Stomach (tissue), 9 donors: ENCODE measurements around the gene ADCY9. TPM values are rescaled to one million over a fixed set of nuclear protein-coding genes. Genes with fewer than 3 reads are reported as not detected.

Experiments
- DNase-seq, 2 donors: peaks; one replicate each; pipeline versions ENCODE4 v3.0.0 to v3.0.0-alpha.2; 2013 to 2019
- H3K27ac ChIP-seq, 5 donors: fragments of 200-600 bp in 4 of 5; sonication (generic) in 4 of 5; one replicate each; pipeline ENCODE4 v1.5.1; 2013 to 2019; ENCODE audit warnings: mild to moderate bottlenecking in 1 of 5, moderate library complexity in 1 of 5
- H3K27me3 ChIP-seq, 3 donors: fragments of 200-600 bp; sonication (generic); one replicate each; pipeline ENCODE4 v1.5.1; 2017 to 2019; ENCODE audit warnings: mixed run types in 1 of 3
- H3K36me3 ChIP-seq, 4 donors: fragments of 200-600 bp; sonication (generic); 1 replicate in 3 of 4; 2 replicates in 1 of 4; pipeline ENCODE4 v1.5.1; 2016 to 2019
- H3K4me1 ChIP-seq, 4 donors: fragments of 200-600 bp; sonication (generic); one replicate each; pipeline ENCODE4 v1.5.1; 2016 to 2019
- H3K4me3 ChIP-seq, 4 donors: fragments of 200-600 bp; sonication (generic) in 3 of 4; one replicate each; pipeline ENCODE4 v1.5.1; 2016 to 2019; ENCODE audit warnings: mild to moderate bottlenecking in 1 of 4
- H3K9me3 ChIP-seq, 4 donors: fragments of 200-600 bp; sonication (generic); one replicate each; pipeline ENCODE4 v1.5.1; 2016 to 2019
- CTCF ChIP-seq, 7 experiments: fragments of 450-650 bp in 4 of 7; fragments of 200-600 bp in 3 of 7; sonication (generic) in 3 of 7; IDR thresholded peaks; one replicate each; pipeline ENCODE4 v1.5.1; 2016 to 2019; ENCODE audit warnings: antibody characterized with exemption in 7 of 7, control low read depth in 2 of 7, mild to moderate bottlenecking in 1 of 7
- EP300 ChIP-seq: sonication (generic); formaldehyde crosslinking; IDR thresholded peaks from one replicate; pipeline ENCODE4 v1.6.1; 2017; ENCODE audit warnings: antibody characterized with exemption
- POLR2A ChIP-seq, 4 donors: fragments of 450-650 bp; IDR thresholded peaks; one replicate each; pipeline ENCODE4 v1.6.1; 2016; ENCODE audit warnings: antibody characterized with exemption in 4 of 4, control low read depth in 2 of 4, mild to moderate bottlenecking in 1 of 4, moderate library complexity in 1 of 4
- POLR2AphosphoS5 ChIP-seq, 3 donors: sonication (generic); formaldehyde crosslinking; IDR thresholded peaks; one replicate each; pipeline ENCODE4 v1.6.1; 2016; ENCODE audit warnings: antibody characterized with exemption in 3 of 3
- WGBS, 5 donors: extraction: QIAGEN DNeasy Blood & Tissue Kit in 3 of 5; methylation state at CpG; one replicate each; pipeline versions ENCODE4 v1.1.5 to v1.1.7; 2013 to 2018; 5-methylcytosine and 5-hydroxymethylcytosine counted together
- intact Hi-C: fragments of 100-400 bp; cut with DNase I; formaldehyde crosslinking; loops from one replicate; pipeline ENCODE4 v1.15.1; 2023; ENCODE audit warnings: low total_unique reads
- polyA plus RNA-seq, 3 donors: library from polyadenylated mRNA; stranded (reverse); fragments of 200-250 nt; gene quantifications; one replicate each; pipeline ENCODE4 v1.2.3, GENCODE V29; 2013
- total RNA-seq, 5 donors: library from RNA; depleted of rRNA; stranded (reverse); fragments of >200 nt; gene quantifications; one replicate each; pipeline versions ENCODE4 v1.1.0 to v1.2.3, GENCODE V29; 2014 to 2016
- donor health status: healthy with polysubstance abuse.
- donor health status: Bipolar disorder and iron deficiency.
- donor health status: healthy.

Gene ADCY9
- total and polyA plus RNA-seq, 8 donors, result 1.7 to 55.0 (median 12.9) TPM

GRCh38 chr16:3988011-3988410 lies 128.2 kb downstream of the ADCY9 start:
- WGBS, 5 donors, result 87 to 95% (median 91%) methylated on average over 9 of the region's 9 CpGs
- intact Hi-C loops, result loop anchor here (10.0 kb wide), 1 partner anchor 127 kb away; the partner anchor contains the start of gene ADCY9
- Histone ChIP-seq H3K4me3 (no peak overlapping the region), H3K27ac (no peak overlapping the region), H3K9me3 (no peaks in the 10 kb centered on the region), H3K36me3 (peaks cover 3 to 38% (median 26%) of the 10 kb centered on the region in 4 donors), H3K27me3 (no peaks in the 10 kb centered on the region), H3K4me1 (peaks cover 0 to 5% (median 4%) of the 10 kb centered on the region in 4 donors)
- no peak for DNase-seq
- TF ChIP-seq POLR2AphosphoS5 (IDR thresholded peaks at IDR 0.05) (no peak), EP300 (no peak), CTCF (IDR thresholded peaks at IDR 0.05) (no peak), POLR2A (IDR thresholded peaks at IDR 0.05) (no peak)

- no peak for DNase-seq
- no peak overlapping the region for H3K27ac ChIP-seq
- intact Hi-C loops, result loop anchor here (10.0 kb wide), 1 partner anchor 128 kb away; the partner anchor contains the start of gene ADCY9
- no peak for TF ChIP-seq CTCF (IDR thresholded peaks at IDR 0.05)
- TF ChIP-seq POLR2A (IDR thresholded peaks at IDR 0.05), result no peak
- TF ChIP-seq POLR2AphosphoS5 (IDR thresholded peaks at IDR 0.05), result no peak
- no peak for TF ChIP-seq EP300
- H3K4me1 ChIP-seq, result peaks cover 0 to 10% (median 7%) of the 10 kb centered on the region in 4 donors
- 91 to 97% (median 96%) methylated on average over 12 to 13 of the region's 13 CpGs for WGBS, 5 donors
- H3K36me3 ChIP-seq, result peaks cover 0 to 38% (median 24%) of the 10 kb centered on the region in 4 donors
- H3K9me3 ChIP-seq, result no peaks in the 10 kb centered on the region
- H3K4me3 ChIP-seq, result no peak overlapping the region
- no peaks in the 10 kb centered on the region for H3K27me3 ChIP-seq
Observed at GRCh38 chr16:3987231-3987630, 129.0 kb downstream of the ADCY9 start.

GRCh38 chr16:3986235-3986544 lies 130.1 kb downstream of the ADCY9 start:
- peaks cover 0 to 10% (median 8%) of the 10 kb centered on the region in 4 donors for H3K4me1 ChIP-seq
- peaks cover 0 to 40% (median 26%) of the 10 kb centered on the region in 4 donors for H3K36me3 ChIP-seq
- DNase-seq, result no peak
- WGBS, 5 donors, result 85 to 93% (median 92%) methylated on average over 13 of the region's 13 CpGs
- H3K27ac ChIP-seq, result no peak overlapping the region
- TF ChIP-seq POLR2AphosphoS5 (IDR thresholded peaks at IDR 0.05) (no peak), EP300 (no peak), POLR2A (IDR thresholded peaks at IDR 0.05) (no peak), CTCF (IDR thresholded peaks at IDR 0.05) (no peak)
- no peaks in the 10 kb centered on the region for H3K27me3 ChIP-seq
- H3K9me3 ChIP-seq, result no peaks in the 10 kb centered on the region
- no peak overlapping the region for H3K4me3 ChIP-seq
- intact Hi-C loops, result loop anchor here (10.0 kb wide), 1 partner anchor 129 kb away; the partner anchor contains the start of gene ADCY9

DNA sequence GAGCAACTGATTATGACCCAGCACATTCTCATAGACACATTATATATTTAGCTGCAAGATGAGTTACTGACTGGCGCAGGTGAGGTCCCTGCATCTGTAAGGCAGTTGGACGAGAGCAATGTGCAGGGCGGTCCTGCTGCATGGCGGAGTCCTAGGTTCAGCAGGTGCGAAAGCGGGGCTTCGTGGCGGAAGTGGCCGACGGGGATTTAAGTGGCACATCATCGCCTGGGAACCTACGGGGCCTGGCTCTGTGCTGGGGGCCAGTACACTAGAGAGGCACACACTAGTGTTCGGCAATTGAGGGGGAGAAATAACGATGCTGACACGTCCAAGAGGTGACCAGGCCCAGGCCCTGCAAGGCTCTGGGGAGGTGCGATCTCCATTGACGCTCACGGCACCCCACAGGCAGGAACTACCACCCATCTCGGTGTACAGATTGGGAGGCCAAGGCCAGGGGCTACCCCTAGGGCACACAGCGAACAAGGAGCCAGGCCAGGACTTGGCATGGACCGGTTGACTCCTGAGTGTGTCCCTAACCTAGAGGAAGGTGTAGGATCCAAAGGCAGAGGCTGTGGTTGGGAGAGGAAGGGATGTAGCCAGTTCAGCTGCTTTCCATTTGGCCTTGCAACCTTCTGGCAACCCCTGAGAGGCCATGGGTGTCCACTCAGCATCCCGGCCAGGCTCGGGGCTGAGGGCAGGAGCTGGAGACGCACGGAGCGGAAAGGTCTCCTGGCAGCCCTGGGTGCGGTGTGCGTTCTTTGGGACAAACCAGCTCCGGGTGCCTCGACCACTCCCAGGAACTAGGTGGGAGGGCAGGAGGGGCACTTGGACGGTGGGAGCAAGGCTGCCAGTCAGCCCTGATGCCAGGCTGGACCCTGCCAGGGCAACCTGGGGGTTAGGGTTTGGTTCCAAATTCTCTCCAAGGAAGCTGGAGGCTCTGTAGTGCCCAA lies 131.9 kb downstream of the ADCY9 start:
- H3K4me3 ChIP-seq, result no peak overlapping the region
- intact Hi-C loops, result loop anchor here (10.0 kb wide), 1 partner anchor 130 kb away; the partner anchor contains the start of gene ADCY9
- H3K4me1 ChIP-seq, result peaks cover 0 to 22% (median 17%) of the 10 kb centered on the region in 4 donors
- TF ChIP-seq EP300 (no peak), CTCF (IDR thresholded peaks at IDR 0.05) (no peak), POLR2A (IDR thresholded peaks at IDR 0.05) (no peak), POLR2AphosphoS5 (IDR thresholded peaks at IDR 0.05) (no peak)
- DNase-seq, result no peak
- H3K36me3 ChIP-seq, result peaks cover 0 to 43% (median 34%) of the 10 kb centered on the region in 4 donors
- 89 to 94% (median 94%) methylated on average over 31 of the region's 31 CpGs for WGBS, 5 donors
- no peaks in the 10 kb centered on the region for H3K9me3 ChIP-seq
- no peaks in the 10 kb centered on the region for H3K27me3 ChIP-seq
- H3K27ac ChIP-seq, result no peak overlapping the region
